ENCODE measurements around the gene SMIM10L1.

The SMIM10L1 gene

DNA sequence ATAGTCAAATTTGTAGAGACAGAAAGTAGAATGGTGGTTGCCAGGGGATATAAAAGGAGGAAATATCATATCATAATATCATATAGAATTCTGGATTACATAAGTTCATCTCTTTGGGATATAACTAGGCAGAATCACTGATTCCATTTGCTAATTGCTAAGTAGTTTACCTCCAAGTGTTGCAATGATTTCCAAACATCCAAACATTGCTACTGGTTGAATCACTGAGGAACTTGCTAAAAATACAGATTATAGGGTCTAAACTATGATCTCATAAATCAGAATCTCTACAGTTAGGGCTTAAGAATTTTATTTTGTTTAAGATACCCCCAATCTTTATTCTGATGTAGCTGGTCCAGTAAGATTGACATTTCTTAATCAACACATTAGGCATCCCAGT is 31.8 kb downstream of the SMIM10L1 start:
- DNase-seq = no peak

DNA sequence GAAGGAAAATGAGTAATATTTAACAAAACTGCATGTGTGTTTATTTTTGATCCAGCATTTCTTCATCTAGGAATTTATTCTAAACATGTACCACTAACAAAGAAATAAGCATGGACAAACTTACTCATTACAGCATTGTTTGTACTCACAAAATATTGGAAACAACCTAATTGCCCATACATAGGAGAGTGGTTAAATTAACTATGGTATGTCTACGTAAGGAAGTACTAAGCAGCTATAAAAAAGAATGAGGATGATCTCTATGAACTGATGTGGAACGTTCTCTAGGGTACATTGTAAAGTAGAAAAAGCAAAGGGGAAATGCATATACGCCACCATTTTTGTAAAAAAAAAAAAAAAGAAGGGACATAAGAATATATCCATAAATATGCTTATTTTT is 33.2 kb downstream of the SMIM10L1 start:
- DNase-seq = no peak

DNA sequence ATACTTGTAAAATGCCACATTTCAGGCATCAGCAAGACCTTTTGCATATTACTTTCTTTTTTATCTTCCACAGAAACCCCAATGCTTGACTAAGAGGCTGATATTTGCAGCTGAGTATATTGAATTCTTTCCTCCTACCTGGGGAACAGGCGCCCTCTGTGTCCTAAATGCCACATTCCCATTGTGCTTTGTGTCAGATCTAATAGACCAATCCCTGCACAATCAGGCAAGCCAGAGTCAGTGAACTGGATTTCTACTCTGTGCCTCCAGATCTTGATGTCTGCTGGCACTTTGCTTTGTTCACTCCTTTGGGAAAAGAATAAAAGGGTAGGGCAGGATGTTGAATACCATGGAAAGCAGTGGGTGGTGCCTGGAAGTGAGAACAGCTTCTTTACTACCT is 38.1 kb downstream of the SMIM10L1 start:
- DNase-seq = no peak

All from stimulated activated naive CD4-positive, alpha-beta T cell treated with Interleukin-2 at 50 U/mL for 16 hours (primary cell).